SK-MEL-5 (cell line): ENCODE data around the gene EXOC3L4. TPM values are rescaled to one million over a fixed set of nuclear protein-coding genes. Genes with fewer than 3 reads are reported as not detected.
A peak's percentile ranks its signal among the peaks of the same experiment; 100 is the strongest.

Source experiments
- DNase-seq: peaks from one replicate; pipeline ENCODE4 v3.0.0-alpha.2; 2016; ENCODE audit warnings: low read depth, low spot score
- in situ Hi-C: cut with HindIII; loops from 2 replicates; pipeline ENCODE4 v1.10.0; 2016; ENCODE audit warnings: low sequenced_read_pairs, high pct_unique_total_duplicates, low pct_unique_long_range_greater_than_20kb
- total RNA-seq: library from RNA; depleted of rRNA; stranded (reverse); fragments of >200 nt; shearing (Covaris generic); gene quantifications from 2 replicates; pipeline ENCODE4 v1.2.3, GENCODE V29; 2014

Gene EXOC3L4
- total RNA-seq, 1 experiment from 2014 or later = not detected

- in situ Hi-C loops = no loop called here
- DNase-seq = no peak
These were observed 39.0 kb downstream of the EXOC3L4 start for GRCh38 chr14:103133210-103134140.

- DNase-seq = no peak
- in situ Hi-C loops = no loop called here
These were observed 39.9 kb downstream of the EXOC3L4 start for GRCh38 chr14:103134405-103134804.

- DNase-seq = no peak
- in situ Hi-C loops = no loop called here
These were observed 40.4 kb downstream of the EXOC3L4 start for GRCh38 chr14:103134919-103135318.

GRCh38 chr14:103135333-103136260, 41.1 kb downstream of the EXOC3L4 start:
- in situ Hi-C loops = no loop called here
- DNase-seq = no peak

GRCh38 chr14:103136388-103137271, 42.1 kb downstream of the EXOC3L4 start:
- DNase-seq = no peak
- in situ Hi-C loops = no loop called here

GRCh38 chr14:103137689-103138300, 43.3 kb downstream of the EXOC3L4 start:
- in situ Hi-C loops = no loop called here
- DNase-seq = no peak

GRCh38 chr14:103138301-103139131, 44.0 kb downstream of the EXOC3L4 start:
- in situ Hi-C loops = no loop called here
- DNase-seq = no peak

GRCh38 chr14:103139132-103140025, 44.9 kb downstream of the EXOC3L4 start:
- DNase-seq = no peak
- in situ Hi-C loops = no loop called here

- in situ Hi-C loops = no loop called here
- peak; percentile 28 for DNase-seq
These were observed 46.0 kb downstream of the EXOC3L4 start for GRCh38 chr14:103140316-103141109.

GRCh38 chr14:103141117-103141796, 46.7 kb downstream of the EXOC3L4 start:
- in situ Hi-C loops = no loop called here
- peak; percentile 68 for DNase-seq

GRCh38 chr14:103142026-103142425, 47.5 kb downstream of the EXOC3L4 start:
- in situ Hi-C loops = no loop called here
- no peak for DNase-seq

- in situ Hi-C loops = no loop called here
- no peak for DNase-seq
These were observed 48.3 kb downstream of the EXOC3L4 start for GRCh38 chr14:103142721-103143302.

- no peak for DNase-seq
These were observed 49.0 kb downstream of the EXOC3L4 start for GRCh38 chr14:103143506-103143905.

GRCh38 chr14:103144085-103144484, 49.6 kb downstream of the EXOC3L4 start:
- no peak for DNase-seq
- in situ Hi-C loops = no loop called here

More at GRCh38 chr14:103143506-103143905, 49.0 kb downstream of the EXOC3L4 start:
- in situ Hi-C loops = no loop called here
